Measurements from ENCODE around the gene FRMD6. TPM values are rescaled to one million over a fixed set of nuclear protein-coding genes. Genes with fewer than 3 reads are reported as not detected.

Gene FRMD6
- total RNA-seq, 2 donors from 2014 or later, result 12.1 to 14.8 TPM

GRCh38 chr14:51668870-51669269, 17.2 kb downstream of the FRMD6 start:
- Mint-ChIP-seq H3K36me3 (ENCODE audit: low read depth) (peaks cover 8% of the 10 kb centered on the region), H3K27me3 (ENCODE audit: insufficient read depth) (no peaks in the 10 kb centered on the region), H3K27ac (no peak overlapping the region), H3K4me1 (no peaks in the 10 kb centered on the region), H3K9me3 (no peaks in the 10 kb centered on the region), H3K4me3 (no peak overlapping the region)
- DNase-seq, result no peak
- H3K4me3 ChIP-seq (ENCODE audit: low read length), result no peak overlapping the region
- WGBS, 2 experiments (ENCODE audit: insufficient coverage in 1 of 2, insufficient read length in 1 of 2), result 93 to 100% methylated on average over 1 to 2 of the region's 2 CpGs
- TF ChIP-seq CTCF (conservative IDR thresholded peaks at IDR 0.05), result no peak
- peaks cover 8% of the 10 kb centered on the region for H3K9me3 ChIP-seq (ENCODE audit: control insufficient read depth, low read length)
- no peaks in the 10 kb centered on the region for H3K4me1 ChIP-seq (ENCODE audit: control insufficient read depth, insufficient read depth, low read length)
- H3K9ac ChIP-seq (ENCODE audit: extremely low read depth, low read length, poor library complexity, severe bottlenecking), result no peak overlapping the region
- H3K27ac ChIP-seq (ENCODE audit: low read depth, low read length), result no peak overlapping the region
- no peaks in the 10 kb centered on the region for H3K36me3 ChIP-seq (ENCODE audit: control insufficient read depth, insufficient read depth, low read length)
- no peaks in the 10 kb centered on the region for H3K27me3 ChIP-seq (ENCODE audit: control insufficient read depth, insufficient read depth, low read length, poor library complexity, severe bottlenecking)

GRCh38 chr14:51674294-51675002, 22.7 kb downstream of the FRMD6 start:
- no peak for TF ChIP-seq CTCF (conservative IDR thresholded peaks at IDR 0.05)
- H3K4me1 ChIP-seq (ENCODE audit: control insufficient read depth, insufficient read depth, low read length), result no peaks in the 10 kb centered on the region
- Mint-ChIP-seq H3K27me3 (ENCODE audit: insufficient read depth) (no peaks in the 10 kb centered on the region), H3K36me3 (ENCODE audit: low read depth) (no peaks in the 10 kb centered on the region), H3K27ac (no peak overlapping the region), H3K9me3 (no peaks in the 10 kb centered on the region), H3K4me1 (peaks cover 4% of the 10 kb centered on the region), H3K4me3 (no peak overlapping the region)
- no peak overlapping the region for H3K27ac ChIP-seq (ENCODE audit: low read depth, low read length)
- no peaks in the 10 kb centered on the region for H3K9me3 ChIP-seq (ENCODE audit: control insufficient read depth, low read length)
- no peaks in the 10 kb centered on the region for H3K27me3 ChIP-seq (ENCODE audit: control insufficient read depth, insufficient read depth, low read length, poor library complexity, severe bottlenecking)
- H3K9ac ChIP-seq (ENCODE audit: extremely low read depth, low read length, poor library complexity, severe bottlenecking), result no peak overlapping the region
- H3K36me3 ChIP-seq (ENCODE audit: control insufficient read depth, insufficient read depth, low read length), result no peaks in the 10 kb centered on the region
- WGBS, 2 experiments (ENCODE audit: insufficient coverage in 1 of 2, insufficient read length in 1 of 2), result 98% methylated on average over 5 of the region's 5 CpGs
- DNase-seq, result no peak
- H3K4me3 ChIP-seq (ENCODE audit: low read length), result no peak overlapping the region

- peaks cover 6% of the 10 kb centered on the region for H3K4me1 ChIP-seq (ENCODE audit: control insufficient read depth, insufficient read depth, low read length)
- Mint-ChIP-seq H3K27ac (no peak overlapping the region), H3K4me3 (no peak overlapping the region), H3K4me1 (peaks cover 18% of the 10 kb centered on the region), H3K9me3 (no peaks in the 10 kb centered on the region), H3K36me3 (ENCODE audit: low read depth) (no peaks in the 10 kb centered on the region), H3K27me3 (ENCODE audit: insufficient read depth) (peaks cover 5% of the 10 kb centered on the region)
- H3K9me3 ChIP-seq (ENCODE audit: control insufficient read depth, low read length), result no peaks in the 10 kb centered on the region
- no peak overlapping the region for H3K9ac ChIP-seq (ENCODE audit: extremely low read depth, low read length, poor library complexity, severe bottlenecking)
- peaks cover 6% of the 10 kb centered on the region for H3K27me3 ChIP-seq (ENCODE audit: control insufficient read depth, insufficient read depth, low read length, poor library complexity, severe bottlenecking)
- TF ChIP-seq CTCF (conservative IDR thresholded peaks at IDR 0.05), result no peak
- no peak for DNase-seq
- H3K27ac ChIP-seq (ENCODE audit: low read depth, low read length), result no peak overlapping the region
- H3K36me3 ChIP-seq (ENCODE audit: control insufficient read depth, insufficient read depth, low read length), result no peaks in the 10 kb centered on the region
- H3K4me3 ChIP-seq (ENCODE audit: low read length), result no peak overlapping the region
Observed at GRCh38 chr14:51676549-51676948, 24.8 kb downstream of the FRMD6 start.
